HL-60 (cell line): Measurements from ENCODE around the gene PANX2.

ENCODE experiments used
- POLR2AphosphoS5 ChIP-seq: IDR thresholded peaks from 2 replicates; pipeline ENCODE4 v1.6.1; 2012; ENCODE audit warnings: low read depth
- SPI1 ChIP-seq: IDR thresholded peaks from 2 replicates; pipeline ENCODE4 v1.6.1; 2012; ENCODE audit warnings: low read depth, mild to moderate bottlenecking, borderline replicate concordance
- TF ChIP-seq, protein P1 (sequence below): IDR thresholded peaks from one replicate; pipeline ENCODE4 v1.5.1; 2011; ENCODE audit warnings: low read length, control low read depth, inconsistent platforms; ENCODE audit not compliant: insufficient read depth
- TF ChIP-seq, protein P2 (sequence below): IDR thresholded peaks from 2 replicates; pipeline ENCODE4 v1.6.1; 2012; ENCODE audit warnings: low read depth; ENCODE audit not compliant: insufficient replicate concordance

DNA sequence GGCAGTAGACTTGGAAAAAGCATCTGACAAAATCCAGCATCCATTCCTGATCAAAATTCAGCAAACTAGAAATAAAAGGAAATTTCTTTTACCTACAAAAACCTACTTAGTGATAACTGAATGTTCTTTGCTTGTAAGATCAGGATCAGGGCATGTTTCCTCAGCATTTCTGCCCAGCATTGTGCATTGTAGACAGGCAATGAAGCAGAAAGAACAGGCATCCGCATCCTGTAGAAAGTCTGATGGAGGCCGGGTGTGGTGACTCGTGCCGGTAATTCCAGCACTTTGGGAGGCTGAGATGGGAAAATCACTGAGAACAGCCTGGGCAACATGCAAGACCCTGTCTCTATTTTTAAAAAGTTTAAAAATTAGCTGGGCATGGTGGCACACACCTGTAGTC is 32.5 kb upstream of the PANX2 start:
- TF ChIP-seq, protein P1, sequence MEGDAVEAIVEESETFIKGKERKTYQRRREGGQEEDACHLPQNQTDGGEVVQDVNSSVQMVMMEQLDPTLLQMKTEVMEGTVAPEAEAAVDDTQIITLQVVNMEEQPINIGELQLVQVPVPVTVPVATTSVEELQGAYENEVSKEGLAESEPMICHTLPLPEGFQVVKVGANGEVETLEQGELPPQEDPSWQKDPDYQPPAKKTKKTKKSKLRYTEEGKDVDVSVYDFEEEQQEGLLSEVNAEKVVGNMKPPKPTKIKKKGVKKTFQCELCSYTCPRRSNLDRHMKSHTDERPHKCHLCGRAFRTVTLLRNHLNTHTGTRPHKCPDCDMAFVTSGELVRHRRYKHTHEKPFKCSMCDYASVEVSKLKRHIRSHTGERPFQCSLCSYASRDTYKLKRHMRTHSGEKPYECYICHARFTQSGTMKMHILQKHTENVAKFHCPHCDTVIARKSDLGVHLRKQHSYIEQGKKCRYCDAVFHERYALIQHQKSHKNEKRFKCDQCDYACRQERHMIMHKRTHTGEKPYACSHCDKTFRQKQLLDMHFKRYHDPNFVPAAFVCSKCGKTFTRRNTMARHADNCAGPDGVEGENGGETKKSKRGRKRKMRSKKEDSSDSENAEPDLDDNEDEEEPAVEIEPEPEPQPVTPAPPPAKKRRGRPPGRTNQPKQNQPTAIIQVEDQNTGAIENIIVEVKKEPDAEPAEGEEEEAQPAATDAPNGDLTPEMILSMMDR: no peak
- TF ChIP-seq POLR2AphosphoS5: no peak
- no peak for TF ChIP-seq SPI1
- TF ChIP-seq, protein P2, sequence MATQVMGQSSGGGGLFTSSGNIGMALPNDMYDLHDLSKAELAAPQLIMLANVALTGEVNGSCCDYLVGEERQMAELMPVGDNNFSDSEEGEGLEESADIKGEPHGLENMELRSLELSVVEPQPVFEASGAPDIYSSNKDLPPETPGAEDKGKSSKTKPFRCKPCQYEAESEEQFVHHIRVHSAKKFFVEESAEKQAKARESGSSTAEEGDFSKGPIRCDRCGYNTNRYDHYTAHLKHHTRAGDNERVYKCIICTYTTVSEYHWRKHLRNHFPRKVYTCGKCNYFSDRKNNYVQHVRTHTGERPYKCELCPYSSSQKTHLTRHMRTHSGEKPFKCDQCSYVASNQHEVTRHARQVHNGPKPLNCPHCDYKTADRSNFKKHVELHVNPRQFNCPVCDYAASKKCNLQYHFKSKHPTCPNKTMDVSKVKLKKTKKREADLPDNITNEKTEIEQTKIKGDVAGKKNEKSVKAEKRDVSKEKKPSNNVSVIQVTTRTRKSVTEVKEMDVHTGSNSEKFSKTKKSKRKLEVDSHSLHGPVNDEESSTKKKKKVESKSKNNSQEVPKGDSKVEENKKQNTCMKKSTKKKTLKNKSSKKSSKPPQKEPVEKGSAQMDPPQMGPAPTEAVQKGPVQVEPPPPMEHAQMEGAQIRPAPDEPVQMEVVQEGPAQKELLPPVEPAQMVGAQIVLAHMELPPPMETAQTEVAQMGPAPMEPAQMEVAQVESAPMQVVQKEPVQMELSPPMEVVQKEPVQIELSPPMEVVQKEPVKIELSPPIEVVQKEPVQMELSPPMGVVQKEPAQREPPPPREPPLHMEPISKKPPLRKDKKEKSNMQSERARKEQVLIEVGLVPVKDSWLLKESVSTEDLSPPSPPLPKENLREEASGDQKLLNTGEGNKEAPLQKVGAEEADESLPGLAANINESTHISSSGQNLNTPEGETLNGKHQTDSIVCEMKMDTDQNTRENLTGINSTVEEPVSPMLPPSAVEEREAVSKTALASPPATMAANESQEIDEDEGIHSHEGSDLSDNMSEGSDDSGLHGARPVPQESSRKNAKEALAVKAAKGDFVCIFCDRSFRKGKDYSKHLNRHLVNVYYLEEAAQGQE: no peak
